ENCODE data around the gene ACOT11.

ACOT11 gene

DNA sequence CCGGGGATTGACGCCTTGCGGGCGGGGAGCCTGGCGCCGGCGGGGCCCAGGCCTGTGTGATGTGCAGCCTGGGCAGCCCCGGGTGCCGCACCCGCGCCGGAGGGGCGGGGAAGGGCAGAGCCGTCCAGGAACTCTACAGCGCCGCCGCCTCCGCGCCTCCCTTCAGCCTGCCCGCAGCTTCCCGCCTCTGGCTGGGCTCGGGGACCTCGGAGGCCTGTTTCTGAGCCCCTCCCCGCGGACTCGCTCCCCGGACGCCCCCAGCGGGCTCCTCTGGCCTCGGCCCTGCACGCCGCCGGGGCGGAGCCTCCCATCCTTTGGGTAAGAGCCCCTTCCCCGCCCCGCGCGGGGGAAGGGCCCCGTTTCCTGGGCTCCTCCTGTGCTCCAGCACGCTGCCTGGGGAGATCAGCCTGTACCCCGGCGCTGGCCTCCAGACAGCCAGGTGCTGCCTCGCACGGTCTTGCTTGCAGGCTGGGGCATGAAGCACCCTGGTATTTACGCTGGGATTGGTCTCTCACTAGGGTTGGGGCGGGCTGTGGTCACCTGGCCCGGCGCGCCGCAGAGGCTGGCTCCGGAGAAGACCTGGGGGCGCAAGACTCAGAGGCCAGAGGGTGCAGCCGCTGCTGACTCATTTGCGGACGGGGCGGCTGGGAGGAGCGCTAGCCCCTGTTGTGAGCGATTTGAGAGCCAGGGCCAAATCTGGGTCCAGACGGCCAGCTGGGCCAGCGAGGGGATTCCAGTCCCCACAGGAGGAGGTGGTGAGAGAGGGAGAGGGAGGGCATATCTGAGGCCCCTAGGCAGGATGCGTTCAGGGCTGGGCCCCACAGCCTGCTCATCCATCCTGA, 5.7 kb upstream of the ACOT11 start:
- DNase-seq = peak; percentile 14
- in situ Hi-C loops (cut with HindIII; ENCODE audit: low pct_ligation_motif_present, low sequenced_read_pairs) = no loop called here
- H3K36me3 ChIP-seq (replicated peaks) = no peaks in the 10 kb centered on the region
- no peaks in the 10 kb centered on the region for H3K27me3 ChIP-seq (replicated peaks)
- H3K27ac ChIP-seq = no peak overlapping the region
- H3K4me3 ChIP-seq (ENCODE audit: low read depth, low read length) = peak overlapping the region; percentile 51
- TF ChIP-seq, protein P1, sequence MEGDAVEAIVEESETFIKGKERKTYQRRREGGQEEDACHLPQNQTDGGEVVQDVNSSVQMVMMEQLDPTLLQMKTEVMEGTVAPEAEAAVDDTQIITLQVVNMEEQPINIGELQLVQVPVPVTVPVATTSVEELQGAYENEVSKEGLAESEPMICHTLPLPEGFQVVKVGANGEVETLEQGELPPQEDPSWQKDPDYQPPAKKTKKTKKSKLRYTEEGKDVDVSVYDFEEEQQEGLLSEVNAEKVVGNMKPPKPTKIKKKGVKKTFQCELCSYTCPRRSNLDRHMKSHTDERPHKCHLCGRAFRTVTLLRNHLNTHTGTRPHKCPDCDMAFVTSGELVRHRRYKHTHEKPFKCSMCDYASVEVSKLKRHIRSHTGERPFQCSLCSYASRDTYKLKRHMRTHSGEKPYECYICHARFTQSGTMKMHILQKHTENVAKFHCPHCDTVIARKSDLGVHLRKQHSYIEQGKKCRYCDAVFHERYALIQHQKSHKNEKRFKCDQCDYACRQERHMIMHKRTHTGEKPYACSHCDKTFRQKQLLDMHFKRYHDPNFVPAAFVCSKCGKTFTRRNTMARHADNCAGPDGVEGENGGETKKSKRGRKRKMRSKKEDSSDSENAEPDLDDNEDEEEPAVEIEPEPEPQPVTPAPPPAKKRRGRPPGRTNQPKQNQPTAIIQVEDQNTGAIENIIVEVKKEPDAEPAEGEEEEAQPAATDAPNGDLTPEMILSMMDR (IDR thresholded peaks at IDR 0.05; ENCODE audit: low read depth, low read length, missing control alignments) = no peak

DNA sequence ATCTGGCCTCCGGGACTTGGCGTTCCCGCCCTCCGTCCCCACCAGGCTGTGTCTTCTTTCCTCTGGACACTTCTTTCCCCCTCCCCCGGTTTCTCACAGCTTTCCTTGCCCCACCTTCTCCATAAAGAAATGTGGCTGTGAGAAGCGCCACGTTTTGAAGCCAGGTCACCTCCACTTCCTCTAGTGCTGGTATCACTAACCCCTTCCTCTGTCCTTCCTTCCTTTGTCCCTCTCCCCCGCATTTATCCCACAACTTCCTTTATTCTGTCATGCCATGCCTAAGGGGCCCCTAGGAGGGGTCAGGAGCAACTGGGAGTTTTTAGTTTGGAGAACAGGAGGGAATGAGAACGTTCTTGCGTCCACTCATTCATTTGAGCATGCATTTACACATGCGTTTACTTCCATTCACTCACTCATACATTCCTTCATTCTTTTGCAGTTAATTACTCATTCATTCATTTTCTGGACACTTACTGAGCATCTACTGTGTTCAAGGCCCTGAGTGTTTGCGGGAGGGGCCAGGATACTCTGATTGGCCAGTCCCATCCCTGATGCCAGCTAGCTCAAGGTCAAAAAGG, 5.0 kb upstream of the ACOT11 start:
- H3K4me3 ChIP-seq (ENCODE audit: low read depth, low read length) = peak overlapping the region; percentile 51
- in situ Hi-C loops (cut with HindIII; ENCODE audit: low pct_ligation_motif_present, low sequenced_read_pairs) = no loop called here
- no peak overlapping the region for H3K27ac ChIP-seq

DNA sequence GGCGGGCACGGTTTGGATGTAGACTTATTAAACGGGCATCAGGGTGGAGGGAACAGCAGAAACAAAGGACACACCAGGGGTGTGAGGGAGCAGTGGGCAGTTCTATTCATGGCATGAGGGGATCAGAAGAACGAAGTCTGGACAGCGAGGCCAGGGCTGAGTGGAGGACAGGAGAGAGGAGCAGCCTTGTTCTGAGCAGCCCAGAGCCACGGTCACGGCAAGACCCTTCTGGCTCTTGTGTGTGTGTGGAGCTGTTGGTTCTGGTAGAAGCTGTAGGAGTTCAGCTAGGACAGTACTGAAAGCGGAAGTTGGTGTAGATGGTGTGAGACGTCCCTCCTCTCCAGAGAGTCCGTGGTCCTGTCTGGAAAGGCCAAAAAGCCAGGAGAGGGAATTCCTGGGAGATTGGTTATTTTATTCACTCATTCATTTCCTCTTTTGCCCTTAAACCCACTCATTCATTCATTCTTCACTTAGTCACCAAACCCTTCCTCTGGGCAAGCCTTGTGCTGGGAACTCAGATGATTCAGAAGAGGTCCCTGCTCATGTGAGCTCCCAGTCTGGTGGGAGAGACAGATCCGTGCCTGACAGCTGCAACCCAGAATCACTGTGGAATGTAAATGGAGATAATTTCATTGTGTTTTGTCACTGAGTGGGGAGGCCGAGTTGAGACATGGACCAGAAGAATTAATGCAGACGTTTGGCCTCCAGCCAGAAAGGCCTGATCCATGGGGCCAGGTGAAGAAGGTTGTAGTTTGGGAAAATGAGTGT, 4.1 kb upstream of the ACOT11 start:
- H3K27ac ChIP-seq = no peak overlapping the region

More for the DNA sequence above, 5.0 kb upstream of the ACOT11 start:
- Histone ChIP-seq H3K36me3 (replicated peaks) (no peaks in the 10 kb centered on the region), H3K27me3 (replicated peaks) (no peaks in the 10 kb centered on the region)
- TF ChIP-seq, protein P1 (IDR thresholded peaks at IDR 0.05; ENCODE audit: low read depth, low read length, missing control alignments) = no peak
- DNase-seq = no peak

DNA sequence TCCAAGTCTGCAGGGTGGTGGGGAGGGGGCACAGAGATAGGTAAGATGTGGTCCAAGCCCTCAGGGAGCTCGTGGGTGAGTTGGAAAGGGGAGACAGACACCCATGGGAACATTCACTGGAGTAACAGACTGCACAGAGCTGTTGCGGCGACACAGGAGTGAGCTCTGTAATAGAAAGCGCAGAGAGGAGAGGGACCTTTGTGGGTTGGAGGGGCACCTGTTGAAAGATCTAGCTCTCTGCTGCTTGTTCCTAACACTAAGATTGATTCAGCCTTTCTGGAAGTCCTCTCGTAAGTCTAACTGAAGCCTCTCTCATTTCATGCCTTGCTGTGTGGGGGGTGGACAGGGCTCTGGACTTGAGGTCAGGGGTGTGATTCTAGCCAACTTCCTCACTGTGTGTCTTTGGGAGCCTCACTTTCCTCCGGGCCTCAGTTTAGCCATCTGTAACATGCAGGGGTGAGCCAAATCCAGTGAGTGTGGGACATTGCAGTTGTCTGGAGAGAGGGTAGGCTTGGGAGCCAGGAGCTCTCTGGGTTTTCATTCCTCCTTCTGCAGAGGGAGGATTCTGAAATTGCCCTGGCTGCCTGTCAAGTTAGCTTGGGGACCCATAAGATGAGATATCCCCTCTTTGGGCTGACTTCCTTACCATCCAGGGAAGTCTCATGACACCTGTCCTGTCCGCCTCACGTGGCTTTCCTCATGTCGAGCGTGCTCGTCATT, 2.0 kb upstream of the ACOT11 start:
- H3K27me3 ChIP-seq (replicated peaks) = no peaks in the 10 kb centered on the region
- in situ Hi-C loops (cut with HindIII; ENCODE audit: low pct_ligation_motif_present, low sequenced_read_pairs) = no loop called here
- no peak overlapping the region for H3K4me3 ChIP-seq (ENCODE audit: low read depth, low read length)
- H3K27ac ChIP-seq = no peak overlapping the region
- DNase-seq = no peak
- TF ChIP-seq, protein P1 (IDR thresholded peaks at IDR 0.05; ENCODE audit: low read depth, low read length, missing control alignments) = no peak
- H3K36me3 ChIP-seq (replicated peaks) = no peaks in the 10 kb centered on the region

More for the DNA sequence above, 4.1 kb upstream of the ACOT11 start:
- in situ Hi-C loops (cut with HindIII; ENCODE audit: low pct_ligation_motif_present, low sequenced_read_pairs) = no loop called here
- TF ChIP-seq, protein P1 (IDR thresholded peaks at IDR 0.05; ENCODE audit: low read depth, low read length, missing control alignments) = no peak
- H3K4me3 ChIP-seq (ENCODE audit: low read depth, low read length) = no peak overlapping the region
- no peak for DNase-seq
- no peaks in the 10 kb centered on the region for H3K36me3 ChIP-seq (replicated peaks)
- no peaks in the 10 kb centered on the region for H3K27me3 ChIP-seq (replicated peaks)

DNA sequence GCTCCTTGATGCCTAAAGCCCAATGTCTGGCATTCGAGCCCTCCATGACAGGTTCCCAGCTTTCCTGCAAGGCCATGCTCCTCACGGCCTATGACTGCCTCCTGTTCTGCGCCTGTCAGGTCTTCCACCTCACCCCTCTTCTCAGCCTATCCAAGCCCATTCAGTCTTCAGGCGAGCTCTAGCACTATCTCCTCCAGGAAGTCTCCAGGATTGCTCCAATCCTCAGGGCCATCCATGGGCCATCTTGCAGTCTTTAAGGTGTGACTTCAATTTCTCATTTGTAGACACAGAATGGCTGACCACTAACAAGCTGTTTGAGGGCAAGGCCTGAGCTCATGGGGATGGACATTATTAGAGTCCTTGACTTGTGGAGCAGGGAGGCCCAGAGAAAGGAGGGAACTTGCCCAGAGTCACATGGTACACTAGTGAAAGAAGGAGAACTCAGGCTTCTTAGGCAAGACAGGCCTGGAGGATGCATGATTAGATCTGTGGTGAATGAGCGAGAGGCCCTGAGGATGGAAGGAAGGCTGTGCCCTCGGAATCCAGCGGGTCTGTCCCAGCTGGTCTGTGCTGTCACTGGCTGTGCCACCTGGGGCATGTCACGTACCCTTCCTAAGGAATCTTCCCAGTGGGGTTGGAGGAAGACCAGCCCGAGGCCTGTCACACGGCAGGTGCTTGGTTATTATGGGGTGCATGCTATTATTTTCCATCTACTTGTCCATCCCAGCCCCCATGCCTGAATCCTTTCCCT, 1.2 kb upstream of the ACOT11 start:
- Histone ChIP-seq H3K27me3 (replicated peaks) (no peaks in the 10 kb centered on the region), H3K27ac (no peak overlapping the region), H3K36me3 (replicated peaks) (no peaks in the 10 kb centered on the region), H3K4me3 (ENCODE audit: low read depth, low read length) (no peak overlapping the region)
- TF ChIP-seq, protein P1 (IDR thresholded peaks at IDR 0.05; ENCODE audit: low read depth, low read length, missing control alignments) = no peak
- in situ Hi-C loops (cut with HindIII; ENCODE audit: low pct_ligation_motif_present, low sequenced_read_pairs) = no loop called here
- DNase-seq = no peak
